ENCODE measurements around the gene LMO3.

The LMO3 gene

GRCh38 chr12:16600525-16600924 lies 5.4 kb downstream of the LMO3 start:
- DNase-seq (ENCODE audit: low spot score) = no peak

GRCh38 chr12:16599081-16599480 lies 6.9 kb downstream of the LMO3 start:
- no peak for DNase-seq (ENCODE audit: low spot score)

- no peak for DNase-seq (ENCODE audit: low spot score)
Observed at GRCh38 chr12:16594797-16595196, 11.2 kb downstream of the LMO3 start.

GRCh38 chr12:16593546-16593945 lies 12.4 kb downstream of the LMO3 start:
- no peak for DNase-seq (ENCODE audit: low spot score)

- DNase-seq (ENCODE audit: low spot score) = no peak
Observed at GRCh38 chr12:16590645-16591044, 15.3 kb downstream of the LMO3 start.

GRCh38 chr12:16588812-16589211 lies 17.1 kb downstream of the LMO3 start:
- DNase-seq (ENCODE audit: low spot score) = no peak

- no peak for DNase-seq (ENCODE audit: low spot score)
Observed at GRCh38 chr12:16587514-16587913, 18.4 kb downstream of the LMO3 start.

GRCh38 chr12:16587110-16587453 lies 18.9 kb downstream of the LMO3 start:
- DNase-seq (ENCODE audit: low spot score) = no peak

- no peak for DNase-seq (ENCODE audit: low spot score)
Observed at GRCh38 chr12:16586350-16587109, 19.4 kb downstream of the LMO3 start.

GRCh38 chr12:16585781-16586180 lies 20.2 kb downstream of the LMO3 start:
- DNase-seq (ENCODE audit: low spot score) = no peak

GRCh38 chr12:16583969-16584745 lies 21.8 kb downstream of the LMO3 start:
- DNase-seq (ENCODE audit: low spot score) = no peak

- no peak for DNase-seq (ENCODE audit: low spot score)
Observed at GRCh38 chr12:16581416-16581815, 24.5 kb downstream of the LMO3 start.

GRCh38 chr12:16579041-16579440 lies 26.9 kb downstream of the LMO3 start:
- DNase-seq (ENCODE audit: low spot score) = no peak

GRCh38 chr12:16573398-16574077 lies 32.4 kb downstream of the LMO3 start:
- DNase-seq (ENCODE audit: low spot score) = no peak

- DNase-seq (ENCODE audit: low spot score) = no peak
Observed at GRCh38 chr12:16568873-16569272, 37.1 kb downstream of the LMO3 start.

GRCh38 chr12:16564675-16565074 lies 41.3 kb downstream of the LMO3 start:
- no peak for DNase-seq (ENCODE audit: low spot score)

- no peak for DNase-seq (ENCODE audit: low spot score)
Observed at GRCh38 chr12:16563504-16563903, 42.5 kb downstream of the LMO3 start.

GRCh38 chr12:16562921-16563320 lies 43.0 kb downstream of the LMO3 start:
- no peak for DNase-seq (ENCODE audit: low spot score)

GRCh38 chr12:16562435-16562834 lies 43.5 kb downstream of the LMO3 start:
- no peak for DNase-seq (ENCODE audit: low spot score)

GRCh38 chr12:16560273-16560672 lies 45.7 kb downstream of the LMO3 start:
- DNase-seq (ENCODE audit: low spot score) = no peak

- DNase-seq (ENCODE audit: low spot score) = no peak
Observed at GRCh38 chr12:16555630-16556029, 50.3 kb downstream of the LMO3 start.

GRCh38 chr12:16553457-16553856 lies 52.5 kb downstream of the LMO3 start:
- no peak for DNase-seq (ENCODE audit: low spot score)

GRCh38 chr12:16552301-16552700 lies 53.7 kb downstream of the LMO3 start:
- DNase-seq (ENCODE audit: low spot score) = no peak
